ENCODE results near the gene GLIS2. TPM values are rescaled to one million over a fixed set of nuclear protein-coding genes. Genes with fewer than 3 reads are reported as not detected.

GLIS2 gene
- total RNA-seq, 1 donor from 2014 or later = not detected

- CTCF ChIA-PET = no interaction called here
- no peak overlapping the region for H3K27ac Mint-ChIP-seq
- intact Hi-C loops (cut with micrococcal nuclease) = loop anchor here (1.0 kb wide), 1 partner anchor 10 kb away; no protein-coding TSS in a partner anchor
- TF ChIP-seq CTCF (IDR thresholded peaks at IDR 0.05) = no peak
- H3K4me1 Mint-ChIP-seq = peaks cover 16% of the 10 kb centered on the region
- POLR2A ChIA-PET = no interaction called here
- H3K36me3 Mint-ChIP-seq (ENCODE audit: low read depth) = no peaks in the 10 kb centered on the region
- H3K27me3 Mint-ChIP-seq = peaks cover 13% of the 10 kb centered on the region
- no peak for DNase-seq
- no peak overlapping the region for H3K4me3 Mint-ChIP-seq
- no peaks in the 10 kb centered on the region for H3K9me3 Mint-ChIP-seq
- no peak for ATAC-seq (ENCODE audit: low read depth)
Measured at GRCh38 chr16:4318967-4319366, 3.1 kb downstream of the GLIS2 start.

GRCh38 chr16:4319454-4320421 is 3.9 kb downstream of the GLIS2 start:
- intact Hi-C loops (cut with micrococcal nuclease) = loop anchor here (1.0 kb wide), 1 partner anchor 10 kb away; no protein-coding TSS in a partner anchor
- Mint-ChIP-seq H3K27me3 (peaks cover 5% of the 10 kb centered on the region), H3K36me3 (ENCODE audit: low read depth) (no peaks in the 10 kb centered on the region), H3K27ac (no peak overlapping the region), H3K9me3 (no peaks in the 10 kb centered on the region), H3K4me1 (peaks cover 12% of the 10 kb centered on the region), H3K4me3 (no peak overlapping the region)
- ATAC-seq (ENCODE audit: low read depth) = peak; percentile 73
- ChIA-PET POLR2A (no interaction called here), CTCF (interaction anchor here (1.4 kb wide), 1 partner anchor 10 kb away, joined by 4 read pairs; no protein-coding TSS in a partner anchor)
- peak; percentile 49 for DNase-seq
- no peak for TF ChIP-seq CTCF (IDR thresholded peaks at IDR 0.05)

- no peak for TF ChIP-seq CTCF (IDR thresholded peaks at IDR 0.05)
- no peak for ATAC-seq (ENCODE audit: low read depth)
- ChIA-PET CTCF (interaction anchor here (1.4 kb wide), 1 partner anchor 10 kb away, joined by 4 read pairs; no protein-coding TSS in a partner anchor), POLR2A (no interaction called here)
- H3K27ac Mint-ChIP-seq = no peak overlapping the region
- H3K36me3 Mint-ChIP-seq (ENCODE audit: low read depth) = no peaks in the 10 kb centered on the region
- no peaks in the 10 kb centered on the region for H3K9me3 Mint-ChIP-seq
- intact Hi-C loops (cut with micrococcal nuclease) = no loop called here
- peaks cover 2% of the 10 kb centered on the region for H3K27me3 Mint-ChIP-seq
- no peak overlapping the region for H3K4me3 Mint-ChIP-seq
- DNase-seq = no peak
- H3K4me1 Mint-ChIP-seq = peaks cover 14% of the 10 kb centered on the region
Measured at GRCh38 chr16:4320571-4321137, 4.8 kb downstream of the GLIS2 start.

- Mint-ChIP-seq H3K9me3 (no peaks in the 10 kb centered on the region), H3K36me3 (ENCODE audit: low read depth) (no peaks in the 10 kb centered on the region), H3K27me3 (peaks cover 2% of the 10 kb centered on the region), H3K4me3 (no peak overlapping the region), H3K27ac (no peak overlapping the region), H3K4me1 (peaks cover 18% of the 10 kb centered on the region)
- no peak for ATAC-seq (ENCODE audit: low read depth)
- no peak for DNase-seq
- ChIA-PET CTCF (interaction anchor here (1.1 to 1.4 kb wide), 2 partner anchors 9 to 67 kb away, joined by 3 to 4 read pairs; no protein-coding TSS in a partner anchor), POLR2A (no interaction called here)
- intact Hi-C loops (cut with micrococcal nuclease) = no loop called here
- TF ChIP-seq CTCF (IDR thresholded peaks at IDR 0.05) = no peak
Measured at GRCh38 chr16:4321286-4322120, 5.6 kb downstream of the GLIS2 start.
